Endothelial cell of umbilical vein (primary cell): ENCODE results near the gene CDR2L. TPM values are rescaled to one million over a fixed set of nuclear protein-coding genes. Genes with fewer than 3 reads are reported as not detected.

Experiments used
- BruUV-seq: library from RNA; stranded (reverse); fragments of 400-500 nt; replicated peaks from 2 replicates; lab custom pipeline; 2021; lab: Mats Ljungman, UMichigan
- CTCF ChIA-PET: fragments of 300-600, 350-600 bp; sonication (Branson Sonifier 250); formaldehyde crosslinking; loops from one replicate; lab custom pipeline; 2021; ENCODE audit warnings: antibody characterized with exemption, inconsistent platforms; lab: Charles Lee
- POLR2A ChIA-PET: fragments of 300-600, 350-600 bp; sonication (Branson Sonifier 250); formaldehyde crosslinking; loops from one replicate; lab custom pipeline; 2021; ENCODE audit warnings: antibody characterized with exemption, inconsistent platforms; lab: Charles Lee
- DNase-seq: peaks from one replicate; pipeline ENCODE4 v3.0.0-alpha.2; 2011; ENCODE audit warnings: low read depth, low spot score
- FAIRE-seq: peaks from 2 replicates; lab custom pipeline; 2011; peaks lifted over from hg19 to GRCh38; lab: Jason Lieb, UNC
- H2AFZ ChIP-seq: 2 replicates; pipeline ENCODE4 v1.6.0; 2012; ENCODE audit warnings: low read depth, low read length, control low read depth, inconsistent platforms
- H3K27ac ChIP-seq: 2 replicates; pipeline ENCODE4 v1.5.1; 2011; ENCODE audit warnings: low read depth, mild to moderate bottlenecking, control low read depth, low read length, moderate library complexity; ENCODE audit not compliant: insufficient read depth
- H3K27me3 ChIP-seq, 2 experiments: 2 replicates each; pipeline versions ENCODE4 v1.6.0 to v1.6.1; 2011; ENCODE audit warnings: low read length in 2 of 2, mixed read lengths in 1 of 2; ENCODE audit not compliant: control insufficient read depth in 2 of 2, insufficient read depth in 2 of 2
- H3K36me3 ChIP-seq, 2 experiments: 2 replicates in 1 of 2; 3 replicates in 1 of 2; pipeline ENCODE4 v1.5.1; 2011; ENCODE audit warnings: low read length in 2 of 2, mild to moderate bottlenecking in 1 of 2, moderate library complexity in 1 of 2; ENCODE audit not compliant: control insufficient read depth in 2 of 2, insufficient read depth in 2 of 2; ENCODE audit errors: extremely low read depth in 1 of 2
- H3K4me1 ChIP-seq: 3 replicates; pipeline ENCODE4 v1.5.1; 2011; ENCODE audit warnings: mild to moderate bottlenecking, low read length; ENCODE audit not compliant: control insufficient read depth, insufficient read depth; ENCODE audit errors: extremely low read depth
- H3K4me2 ChIP-seq: 2 replicates; pipeline ENCODE4 v1.6.1; 2011; ENCODE audit warnings: low read length, control low read depth, mixed read lengths; ENCODE audit not compliant: insufficient read depth
- H3K4me3 ChIP-seq, 3 experiments: fragments of 200-600 bp in 1 of 3; sonication (generic), shearing (Covaris generic) in 1 of 3; replicated peaks in 1 of 3; 2 replicates each; pipeline ENCODE4 v1.5.1; 2011 to 2016; ENCODE audit warnings: control low read depth in 3 of 3, low read length in 3 of 3, mild to moderate bottlenecking in 2 of 3, inconsistent platforms in 1 of 3, low read depth in 1 of 3, moderate library complexity in 1 of 3; ENCODE audit not compliant: insufficient read depth in 1 of 3
- H3K79me2 ChIP-seq: 2 replicates; pipeline ENCODE4 v1.6.0; 2012; ENCODE audit warnings: low read length, inconsistent platforms; ENCODE audit not compliant: control insufficient read depth, insufficient read depth
- H3K9ac ChIP-seq: replicated peaks from 2 replicates; pipeline ENCODE3; 2011; ENCODE audit warnings: low read length, control low read depth; ENCODE audit not compliant: insufficient read depth; ENCODE audit errors: extremely low read depth
- H3K9me1 ChIP-seq: replicated peaks from 3 replicates; pipeline ENCODE4 v1.6.0; 2011; ENCODE audit warnings: mild to moderate bottlenecking, low read length; ENCODE audit not compliant: control insufficient read depth, insufficient read depth; ENCODE audit errors: extremely low read depth
- H3K9me3 ChIP-seq: replicated peaks from 2 replicates; pipeline ENCODE4 v1.5.1; 2012; ENCODE audit warnings: low read length, inconsistent platforms; ENCODE audit not compliant: control insufficient read depth, insufficient read depth
- H4K20me1 ChIP-seq: replicated peaks from 2 replicates; pipeline ENCODE3; 2011; ENCODE audit warnings: mild to moderate bottlenecking, low read length; ENCODE audit not compliant: control insufficient read depth, insufficient read depth; ENCODE audit errors: extremely low read depth
- CTCF ChIP-seq, 2 donors: IDR thresholded peaks; 1 replicate in 1 of 2; 2 replicates in 1 of 2; pipeline ENCODE4 v1.5.1; 2011; ENCODE audit warnings: low read length in 2 of 2, mild to moderate bottlenecking in 2 of 2, moderate library complexity in 2 of 2, control low read depth in 1 of 2, inconsistent platforms in 1 of 2, low read depth in 1 of 2; ENCODE audit not compliant: insufficient read depth in 1 of 2; ENCODE audit errors: extremely low read depth in 1 of 2
- EZH2 ChIP-seq: IDR thresholded peaks from 2 replicates; pipeline ENCODE4 v1.6.1; 2012; ENCODE audit warnings: borderline replicate concordance, low read depth, mild to moderate bottlenecking, moderate library complexity, low read length, inconsistent platforms; ENCODE audit not compliant: severe bottlenecking
- FOS ChIP-seq: IDR thresholded peaks from 2 replicates; pipeline ENCODE4 v1.6.1; 2011; ENCODE audit warnings: mild to moderate bottlenecking, low read length, moderate library complexity, borderline replicate concordance; ENCODE audit not compliant: insufficient read depth
- GATA2 ChIP-seq: IDR thresholded peaks from 2 replicates; pipeline ENCODE4 v1.7.0; 2011; ENCODE audit warnings: low read depth, mild to moderate bottlenecking, moderate library complexity, mixed read lengths, low read length; ENCODE audit not compliant: insufficient read length, insufficient read depth
- JUN ChIP-seq: IDR thresholded peaks from 2 replicates; pipeline ENCODE4 v1.6.1; 2011; ENCODE audit warnings: borderline replicate concordance, low read depth; ENCODE audit not compliant: insufficient read length, insufficient read depth
- MAX ChIP-seq: IDR thresholded peaks from 2 replicates; pipeline ENCODE4 v1.6.1; 2011; ENCODE audit not compliant: insufficient read depth, insufficient read length
- MYC ChIP-seq: IDR thresholded peaks from one replicate; pipeline ENCODE4 v1.6.1; 2011; ENCODE audit warnings: mild to moderate bottlenecking, low read depth, low read length
- POLR2A ChIP-seq: IDR thresholded peaks from 2 replicates; pipeline ENCODE4 v1.6.1; 2012; ENCODE audit warnings: low read depth, mild to moderate bottlenecking, control low read depth, low read length
- POLR2AphosphoS5 ChIP-seq: IDR thresholded peaks from 2 replicates; pipeline ENCODE4 v1.6.1; 2012; ENCODE audit warnings: low read depth, mild to moderate bottlenecking, control low read depth, low read length, moderate library complexity; ENCODE audit not compliant: insufficient read depth
- dilution Hi-C: fragments of 300-500 bp; cut with MboI; formaldehyde crosslinking; loops from one replicate; pipeline ENCODE4 v1.15.0; 2019; ENCODE audit warnings: low sequenced_read_pairs; ENCODE audit not compliant: extremely low pct_ligation_motif_present
- intact Hi-C: fragments of 100-400 bp; cut with micrococcal nuclease; formaldehyde crosslinking; loops from one replicate; pipeline ENCODE4 v1.10.0; 2022
- polyA plus RNA-seq, 4 experiments: library from polyadenylated mRNA; depleted of rRNA in 3 of 4; stranded (reverse) in 3 of 4; unstranded in 1 of 4; fragments of >200 nt; gene quantifications; 2 replicates each; pipeline versions ENCODE4 v1.2.1 to v1.2.3, GENCODE V29; 2011 to 2012; ENCODE audit warnings: missing spikeins in 1 of 4
- total RNA-seq: library from RNA; stranded (reverse); gene quantifications from 2 replicates; pipeline ENCODE4 v1.2.3, GENCODE V29; 2021

CDR2L gene
- total and polyA plus RNA-seq, 2 donors (not counting 3 experiments of a cell fraction or from before 2014, with no cell fraction given): 22.2 to 34.9 TPM

GRCh38 chr17:75049057-75049456 is 61.6 kb downstream of the CDR2L start:
- Histone ChIP-seq H3K4me2 (peak overlapping the region; percentile 59), H2AFZ (no peak overlapping the region), H3K27ac (no peak overlapping the region), H3K9me1 (no peaks in the 10 kb centered on the region), H3K9ac (no peak overlapping the region), H3K4me1 (peaks cover 13% of the 10 kb centered on the region), H3K27me3 (no peaks in the 10 kb centered on the region), H3K36me3 (peaks cover 6 to 8% of the 10 kb centered on the region in 2 experiments), H3K9me3 (no peaks in the 10 kb centered on the region), H3K79me2 (peaks cover 8% of the 10 kb centered on the region), H4K20me1 (no peaks in the 10 kb centered on the region), H3K4me3 (no peak overlapping the region)
- intact Hi-C loops: loop anchor here (5.0 to 10.0 kb wide), 3 partner anchors 58 to 466 kb away; partner anchors contain the start of genes ARMC7, CASKIN2, SUMO2 and TSEN54
- DNase-seq (no peak), FAIRE-seq (no peak)
- ChIA-PET POLR2A (interaction anchor here (0.6 to 0.8 kb wide), 2 partner anchors 76 to 137 kb away, joined by 3 read pairs; no protein-coding TSS in a partner anchor), CTCF (interaction anchor here (0.7 to 2.7 kb wide), 13 partner anchors 12 to 222 kb away, joined by 3 to 13 read pairs (median 4); partner anchors contain the start of gene MIF4GD)
- BruUV-seq: no TSS peak
- dilution Hi-C loops: no loop called here
- TF ChIP-seq GATA2 (no peak), POLR2AphosphoS5 (no peak)

- Histone ChIP-seq H3K4me1 (peaks cover 13% of the 10 kb centered on the region), H3K27ac (no peak overlapping the region), H3K36me3 (peaks cover 6 to 10% of the 10 kb centered on the region in 2 experiments), H3K9me1 (no peaks in the 10 kb centered on the region), H3K4me3 (no peak overlapping the region), H3K27me3 (no peaks in the 10 kb centered on the region), H4K20me1 (no peaks in the 10 kb centered on the region), H3K79me2 (peaks cover 8% of the 10 kb centered on the region), H3K9me3 (no peaks in the 10 kb centered on the region), H3K9ac (no peak overlapping the region), H3K4me2 (no peak overlapping the region), H2AFZ (no peak overlapping the region)
- intact Hi-C loops: loop anchor here (5.0 to 10.0 kb wide), 3 partner anchors 58 to 465 kb away; partner anchors contain the start of genes ARMC7, CASKIN2, SUMO2 and TSEN54
- TF ChIP-seq JUN: no peak
- TF ChIP-seq POLR2AphosphoS5: no peak
- TF ChIP-seq EZH2: no peak
- TF ChIP-seq GATA2: no peak
- TF ChIP-seq POLR2A: no peak
- TF ChIP-seq FOS: no peak
- TF ChIP-seq MAX: no peak
- TF ChIP-seq CTCF (IDR thresholded peaks at IDR 0.05; ENCODE audit: extremely low read depth in 1 of 2, insufficient read depth in 1 of 2, low read depth in 1 of 2, low read length in 2 of 2): no peak
- no peak for TF ChIP-seq MYC
- DNase-seq (no peak), FAIRE-seq (no peak)
- ChIA-PET POLR2A (no interaction called here), CTCF (interaction anchor here (1.5 to 2.7 kb wide), 5 partner anchors 11 to 92 kb away, joined by 3 to 13 read pairs (median 6); no protein-coding TSS in a partner anchor)
- dilution Hi-C loops: no loop called here
- BruUV-seq: no TSS peak
Observed at GRCh38 chr17:75049706-75050105, 62.3 kb downstream of the CDR2L start.
